H9 (cell line): ENCODE data around the gene RDH12. TPM values are rescaled to one million over a fixed set of nuclear protein-coding genes. Genes with fewer than 3 reads are reported as not detected.
A peak's percentile ranks its signal among the peaks of the same experiment; 100 is the strongest.

Experiments used
- DNase-seq: peaks from one replicate; pipeline ENCODE4 v3.0.0-alpha.2; 2017
- H2AFZ ChIP-seq: one replicate; pipeline ENCODE4 v1.6.1; 2013; ENCODE audit warnings: mild to moderate bottlenecking, low read length, control low read depth, moderate library complexity
- H2AK5ac ChIP-seq: 2 replicates; pipeline ENCODE4 v1.6.1; 2013; ENCODE audit warnings: low read length, control low read depth, mixed read lengths; ENCODE audit not compliant: insufficient read length
- H2BK120ac ChIP-seq: one replicate; pipeline ENCODE4 v1.6.1; 2013; ENCODE audit warnings: low read depth, mild to moderate bottlenecking, low read length, control low read depth, inconsistent platforms; ENCODE audit not compliant: poor library complexity, severe bottlenecking
- H2BK12ac ChIP-seq: 2 replicates; pipeline ENCODE4 v1.6.1; 2013; ENCODE audit warnings: low read length, control low read depth, mixed read lengths, low read depth; ENCODE audit not compliant: insufficient read length
- H2BK15ac ChIP-seq: 2 replicates; pipeline ENCODE4 v1.6.1; 2013; ENCODE audit warnings: low read depth, low read length, control low read depth
- H2BK20ac ChIP-seq: one replicate; pipeline ENCODE4 v1.6.1; 2013; ENCODE audit warnings: low read depth, mild to moderate bottlenecking, low read length, control low read depth, inconsistent platforms; ENCODE audit not compliant: poor library complexity, severe bottlenecking
- H2BK5ac ChIP-seq: 2 replicates; pipeline ENCODE4 v1.6.1; 2013; ENCODE audit warnings: low read length, control low read depth, mixed read lengths; ENCODE audit not compliant: insufficient read length
- H3K14ac ChIP-seq: 2 replicates; pipeline ENCODE4 v1.6.1; 2013; ENCODE audit warnings: low read length, control low read depth; ENCODE audit not compliant: insufficient read depth
- H3K18ac ChIP-seq: 2 replicates; pipeline ENCODE4 v1.6.1; 2013; ENCODE audit warnings: low read depth, mild to moderate bottlenecking, mixed read lengths, low read length, control low read depth; ENCODE audit not compliant: insufficient read length
- H3K23ac ChIP-seq: 2 replicates; pipeline ENCODE4 v1.6.1; 2013; ENCODE audit warnings: low read length, control low read depth, mixed read lengths, low read depth; ENCODE audit not compliant: insufficient read length
- H3K23me2 ChIP-seq: 2 replicates; pipeline ENCODE4 v1.6.1; 2013; ENCODE audit warnings: low read depth, mild to moderate bottlenecking, mixed read lengths, low read length, control low read depth; ENCODE audit not compliant: insufficient read length, poor library complexity, severe bottlenecking
- H3K27ac ChIP-seq: 2 replicates; pipeline ENCODE4 v1.5.1; 2013; ENCODE audit warnings: low read length, control low read depth, mixed read lengths, low read depth; ENCODE audit not compliant: insufficient read length
- H3K27me3 ChIP-seq: 2 replicates; pipeline ENCODE4 v1.6.1; 2013; ENCODE audit warnings: low read length, control low read depth, inconsistent platforms; ENCODE audit not compliant: insufficient read depth
- H3K4ac ChIP-seq: 2 replicates; pipeline ENCODE4 v1.6.1; 2013; ENCODE audit warnings: low read depth, mild to moderate bottlenecking, control low read depth, inconsistent platforms, low read length, moderate library complexity
- H3K4me1 ChIP-seq: 2 replicates; pipeline ENCODE4 v1.6.1; 2013; ENCODE audit warnings: low read length, control low read depth, inconsistent platforms; ENCODE audit not compliant: insufficient read depth
- H3K4me2 ChIP-seq: 2 replicates; pipeline ENCODE4 v1.6.1; 2013; ENCODE audit warnings: low read length, control low read depth, mixed read lengths; ENCODE audit not compliant: insufficient read length, insufficient read depth
- H3K56ac ChIP-seq: 2 replicates; pipeline ENCODE4 v1.6.1; 2013; ENCODE audit warnings: low read depth, mild to moderate bottlenecking, mixed read lengths, low read length, control low read depth; ENCODE audit not compliant: insufficient read length
- H3K79me1 ChIP-seq: 2 replicates; pipeline ENCODE4 v1.6.1; 2013; ENCODE audit warnings: low read depth, mild to moderate bottlenecking, moderate library complexity, low read length, control low read depth, inconsistent platforms; ENCODE audit not compliant: insufficient read depth, poor library complexity, severe bottlenecking
- H3K79me2 ChIP-seq: 2 replicates; pipeline ENCODE4 v1.6.1; 2013; ENCODE audit warnings: low read length, control low read depth, inconsistent platforms; ENCODE audit not compliant: insufficient read depth
- H3K9ac ChIP-seq: 2 replicates; pipeline ENCODE4 v1.6.1; 2013; ENCODE audit warnings: low read length, control low read depth, mixed read lengths; ENCODE audit not compliant: insufficient read length; ENCODE audit errors: extremely low read depth
- H3K9me3 ChIP-seq: one replicate; pipeline ENCODE4 v1.6.1; 2013; ENCODE audit warnings: low read depth, low read length, inconsistent platforms; ENCODE audit not compliant: control insufficient read depth
- H3T11ph ChIP-seq: one replicate; pipeline ENCODE4 v1.6.1; 2013; ENCODE audit warnings: mild to moderate bottlenecking, low read length, control low read depth, inconsistent platforms
- H4K20me1 ChIP-seq: one replicate; pipeline ENCODE4 v1.6.1; 2013; ENCODE audit not compliant: control insufficient read depth, insufficient read length, insufficient read depth
- H4K5ac ChIP-seq: 2 replicates; pipeline ENCODE4 v1.6.1; 2013; ENCODE audit warnings: low read depth, mild to moderate bottlenecking, mixed read lengths, low read length, control low read depth; ENCODE audit not compliant: insufficient read length
- H4K8ac ChIP-seq: replicated peaks from 2 replicates; pipeline ENCODE4 v1.6.1; 2013; ENCODE audit warnings: low read length, control low read depth, mixed read lengths, low read depth; ENCODE audit not compliant: insufficient read length
- H4K91ac ChIP-seq: 2 replicates; pipeline ENCODE4 v1.6.1; 2013; ENCODE audit warnings: low read depth, mild to moderate bottlenecking, moderate library complexity, mixed read lengths, low read length, control low read depth; ENCODE audit not compliant: insufficient read length
- H3K27ac Mint-ChIP-seq, 3 experiments: 2 replicates in 2 of 3; 3 replicates in 1 of 3; pipeline ENCODE4 v1.8.0; 2020 to 2021; ENCODE audit warnings: mixed read lengths in 3 of 3, mild to moderate bottlenecking in 1 of 3, moderate library complexity in 1 of 3
- H3K27me3 Mint-ChIP-seq: 2 replicates; pipeline ENCODE4 v1.8.0; 2021; ENCODE audit warnings: low read depth, mild to moderate bottlenecking, moderate library complexity, mixed read lengths
- H3K36me3 Mint-ChIP-seq, 3 experiments: 2 replicates in 2 of 3; 3 replicates in 1 of 3; pipeline ENCODE4 v1.8.0; 2020 to 2021; ENCODE audit warnings: low read depth in 3 of 3, mixed read lengths in 3 of 3; ENCODE audit not compliant: insufficient read depth in 1 of 3
- H3K4me1 Mint-ChIP-seq, 2 experiments: 2 replicates each; pipeline ENCODE4 v1.8.0; 2020; ENCODE audit warnings: mixed read lengths in 2 of 2
- H3K4me3 Mint-ChIP-seq, 2 experiments: 2 replicates in 1 of 2; 3 replicates in 1 of 2; pipeline ENCODE4 v1.8.0; 2020 to 2021; ENCODE audit warnings: mild to moderate bottlenecking in 2 of 2, mixed read lengths in 2 of 2, moderate library complexity in 1 of 2
- H3K9me3 Mint-ChIP-seq, 2 experiments: 2 replicates in 1 of 2; 3 replicates in 1 of 2; pipeline ENCODE4 v1.8.0; 2020; ENCODE audit warnings: mild to moderate bottlenecking in 2 of 2, mixed read lengths in 2 of 2, moderate library complexity in 1 of 2
- WGBS: extraction: QIAGEN DNeasy Blood & Tissue Kit; methylation state at CpG from one replicate; pipeline ENCODE4 v1.1.7; 2013; ENCODE audit warnings: missing lambda C conversion rate, low lambda C conversion rate, mixed read lengths; ENCODE audit not compliant: insufficient read length; ENCODE audit errors: extremely low coverage; 5-methylcytosine and 5-hydroxymethylcytosine counted together
- total RNA-seq: library from RNA; stranded (reverse); gene quantifications from 2 replicates; pipeline ENCODE4 v1.2.1, GENCODE V29; 2021
- TF ChIP-seq, protein P1 (sequence below): fragments of 200-600 bp; sonication (generic); conservative IDR thresholded peaks from 3 replicates; pipeline ENCODE4 v1.8.0; 2021; ENCODE audit warnings: antibody characterized with exemption, mild to moderate bottlenecking

Gene RDH12
- total RNA-seq, 1 experiment from 2014 or later, result 0.74 TPM

DNA sequence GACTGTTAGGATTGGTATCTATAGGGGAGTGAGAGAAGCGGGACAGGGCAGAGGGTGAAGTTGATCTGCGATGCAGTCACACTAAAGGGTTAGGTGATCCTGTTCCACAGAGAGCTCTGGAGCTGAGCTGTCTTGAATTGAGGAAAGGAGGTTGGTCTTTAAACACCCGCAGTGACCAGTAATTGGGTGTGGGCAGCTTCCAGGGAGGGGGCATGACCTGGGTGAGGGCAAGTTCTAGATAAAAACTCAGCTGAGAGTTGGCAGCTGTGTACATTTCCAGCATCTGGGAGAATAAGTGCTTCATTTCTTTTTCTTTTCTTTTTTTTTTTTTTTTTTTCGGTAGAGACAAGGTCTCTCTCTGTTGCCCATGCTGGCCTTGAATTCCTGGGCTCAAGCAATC, 35.1 kb downstream of the RDH12 start:
- Mint-ChIP-seq H3K4me3 (no peak overlapping the region), H3K36me3 (no peaks in the 10 kb centered on the region; a peak in 1 of 7 replicates), H3K4me1 (no peaks in the 10 kb centered on the region), H3K9me3 (no peaks in the 10 kb centered on the region), H3K27me3 (no peaks in the 10 kb centered on the region; the same call in 1 of the 2 replicates), H3K27ac (no peak overlapping the region; a peak in 1 of 7 replicates)
- no peak overlapping the region for H3K23ac ChIP-seq
- H3K18ac ChIP-seq, result no peak overlapping the region
- H3K79me2 ChIP-seq, result no peaks in the 10 kb centered on the region
- H2AFZ ChIP-seq, result no peak overlapping the region
- no peak overlapping the region for H3T11ph ChIP-seq
- no peaks in the 10 kb centered on the region for H3K27me3 ChIP-seq
- DNase-seq, result no peak
- no peak overlapping the region for H3K56ac ChIP-seq
- no peak overlapping the region for H3K4ac ChIP-seq
- H2BK15ac ChIP-seq, result no peak overlapping the region
- no peak overlapping the region for H2BK12ac ChIP-seq
- H2BK20ac ChIP-seq, result peak overlapping the region; percentile 6
- H2BK120ac ChIP-seq, result no peak overlapping the region
- H3K4me2 ChIP-seq, result no peak overlapping the region
- H3K4me1 ChIP-seq, result no peaks in the 10 kb centered on the region
- H3K79me1 ChIP-seq, result no peaks in the 10 kb centered on the region
- H3K9me3 ChIP-seq, result no peaks in the 10 kb centered on the region
- no peak overlapping the region for H3K27ac ChIP-seq
- no peak overlapping the region for H2AK5ac ChIP-seq
- H3K23me2 ChIP-seq, result no peaks in the 10 kb centered on the region
- H2BK5ac ChIP-seq, result no peak overlapping the region
- no peaks in the 10 kb centered on the region for H4K20me1 ChIP-seq
- no peak overlapping the region for H4K91ac ChIP-seq
- H4K5ac ChIP-seq, result no peak overlapping the region
- TF ChIP-seq, protein P1, sequence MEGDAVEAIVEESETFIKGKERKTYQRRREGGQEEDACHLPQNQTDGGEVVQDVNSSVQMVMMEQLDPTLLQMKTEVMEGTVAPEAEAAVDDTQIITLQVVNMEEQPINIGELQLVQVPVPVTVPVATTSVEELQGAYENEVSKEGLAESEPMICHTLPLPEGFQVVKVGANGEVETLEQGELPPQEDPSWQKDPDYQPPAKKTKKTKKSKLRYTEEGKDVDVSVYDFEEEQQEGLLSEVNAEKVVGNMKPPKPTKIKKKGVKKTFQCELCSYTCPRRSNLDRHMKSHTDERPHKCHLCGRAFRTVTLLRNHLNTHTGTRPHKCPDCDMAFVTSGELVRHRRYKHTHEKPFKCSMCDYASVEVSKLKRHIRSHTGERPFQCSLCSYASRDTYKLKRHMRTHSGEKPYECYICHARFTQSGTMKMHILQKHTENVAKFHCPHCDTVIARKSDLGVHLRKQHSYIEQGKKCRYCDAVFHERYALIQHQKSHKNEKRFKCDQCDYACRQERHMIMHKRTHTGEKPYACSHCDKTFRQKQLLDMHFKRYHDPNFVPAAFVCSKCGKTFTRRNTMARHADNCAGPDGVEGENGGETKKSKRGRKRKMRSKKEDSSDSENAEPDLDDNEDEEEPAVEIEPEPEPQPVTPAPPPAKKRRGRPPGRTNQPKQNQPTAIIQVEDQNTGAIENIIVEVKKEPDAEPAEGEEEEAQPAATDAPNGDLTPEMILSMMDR, result no peak
- no peak overlapping the region for H4K8ac ChIP-seq
- no peak overlapping the region for H3K9ac ChIP-seq
- WGBS, result no CpG with 5 or more reads among the region's 4 CpGs
- no peak overlapping the region for H3K14ac ChIP-seq
